ENCODE data around the gene CDH4.

DNA sequence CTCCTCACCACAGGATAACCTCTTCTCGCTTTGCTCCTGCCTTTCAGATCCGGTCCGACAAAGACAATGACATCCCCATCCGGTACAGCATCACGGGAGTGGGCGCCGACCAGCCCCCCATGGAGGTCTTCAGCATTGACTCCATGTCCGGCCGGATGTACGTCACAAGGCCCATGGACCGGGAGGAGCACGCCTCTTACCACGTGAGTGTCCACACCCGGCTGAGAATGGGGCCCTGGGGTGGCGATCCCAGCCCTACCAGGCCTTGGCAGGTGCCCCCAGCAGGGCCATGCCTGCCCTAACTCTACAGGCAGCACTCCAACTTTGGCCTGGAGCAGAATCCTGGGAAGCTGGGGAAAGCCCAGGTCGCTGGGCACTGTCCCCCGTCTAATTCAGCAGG lies 592.6 kb downstream of the CDH4 start:
- TF ChIP-seq, protein P1, sequence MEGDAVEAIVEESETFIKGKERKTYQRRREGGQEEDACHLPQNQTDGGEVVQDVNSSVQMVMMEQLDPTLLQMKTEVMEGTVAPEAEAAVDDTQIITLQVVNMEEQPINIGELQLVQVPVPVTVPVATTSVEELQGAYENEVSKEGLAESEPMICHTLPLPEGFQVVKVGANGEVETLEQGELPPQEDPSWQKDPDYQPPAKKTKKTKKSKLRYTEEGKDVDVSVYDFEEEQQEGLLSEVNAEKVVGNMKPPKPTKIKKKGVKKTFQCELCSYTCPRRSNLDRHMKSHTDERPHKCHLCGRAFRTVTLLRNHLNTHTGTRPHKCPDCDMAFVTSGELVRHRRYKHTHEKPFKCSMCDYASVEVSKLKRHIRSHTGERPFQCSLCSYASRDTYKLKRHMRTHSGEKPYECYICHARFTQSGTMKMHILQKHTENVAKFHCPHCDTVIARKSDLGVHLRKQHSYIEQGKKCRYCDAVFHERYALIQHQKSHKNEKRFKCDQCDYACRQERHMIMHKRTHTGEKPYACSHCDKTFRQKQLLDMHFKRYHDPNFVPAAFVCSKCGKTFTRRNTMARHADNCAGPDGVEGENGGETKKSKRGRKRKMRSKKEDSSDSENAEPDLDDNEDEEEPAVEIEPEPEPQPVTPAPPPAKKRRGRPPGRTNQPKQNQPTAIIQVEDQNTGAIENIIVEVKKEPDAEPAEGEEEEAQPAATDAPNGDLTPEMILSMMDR (IDR thresholded peaks at IDR 0.05): no peak
- TF ChIP-seq POLR2A (IDR thresholded peaks at IDR 0.05): no peak
